ENCODE data around the gene GABRA5. TPM values are rescaled to one million over a fixed set of nuclear protein-coding genes. Genes with fewer than 3 reads are reported as not detected.
A peak's percentile ranks its signal among the peaks of the same experiment; 100 is the strongest.

GABRA5 gene
- total and polyA plus RNA-seq, 2 donors (not counting 1 experiment from before 2014, with no cell fraction given) = 0.23 TPM; not detected in 1

DNA sequence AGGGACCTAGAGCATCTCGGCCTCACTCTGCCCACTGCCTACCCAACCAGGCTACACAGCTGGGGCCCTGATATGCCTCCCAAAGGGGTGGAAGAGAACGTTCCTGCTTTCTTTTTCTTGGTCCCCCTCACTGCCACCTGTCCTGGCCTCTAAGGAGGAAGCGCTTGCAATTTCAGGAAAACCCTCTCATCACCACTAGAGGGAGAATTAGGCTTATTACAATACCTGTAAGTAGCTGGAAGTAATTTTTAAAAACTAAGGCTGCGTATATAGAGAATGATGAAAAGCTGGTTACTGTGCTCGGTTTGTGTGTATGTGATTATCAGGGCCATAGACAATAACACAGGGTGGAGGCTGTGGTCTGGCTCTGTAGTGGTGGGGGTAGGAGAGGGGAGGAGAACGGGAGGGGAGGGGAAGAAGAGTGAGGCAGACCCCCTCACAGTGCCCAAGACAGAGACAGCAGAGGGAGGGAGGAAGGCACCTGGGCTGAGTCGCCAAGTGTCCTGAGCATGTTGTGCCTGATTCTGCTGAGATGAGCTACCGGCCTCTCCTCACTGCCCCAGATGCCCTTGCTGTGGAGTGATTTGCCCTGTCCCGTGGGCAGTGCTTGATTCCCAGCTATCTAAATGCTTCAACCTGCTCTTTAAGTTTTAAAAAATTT, 107.4 kb downstream of the GABRA5 start:
- peak; percentile 28 to 48 for DNase-seq (ENCODE audit: low read depth in 2 of 2)
- no peaks in the 10 kb centered on the region for H4K20me1 ChIP-seq (ENCODE audit: control insufficient read depth, extremely low read depth, insufficient read depth, low read length)

DNA sequence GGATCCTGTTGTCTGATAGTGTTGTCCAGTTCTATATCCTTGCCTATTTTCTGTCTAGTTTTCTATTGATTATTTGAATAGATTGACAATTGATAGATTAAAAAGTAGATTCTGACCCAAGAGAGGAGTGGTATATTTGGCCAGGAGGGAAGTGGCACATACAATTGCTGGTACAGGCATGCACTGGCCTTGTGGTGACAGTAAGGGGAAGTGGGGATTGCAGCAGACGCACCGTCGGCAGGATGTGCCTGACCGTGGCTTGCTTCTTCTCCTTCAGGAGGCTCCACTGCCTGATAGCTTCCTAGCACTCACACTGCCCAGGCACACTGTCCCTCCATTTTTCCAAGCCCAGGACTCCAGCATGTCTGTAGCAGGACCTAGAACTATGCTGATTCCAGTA, 114.6 kb downstream of the GABRA5 start:
- no peaks in the 10 kb centered on the region for H3K36me3 ChIP-seq (ENCODE audit: control insufficient read depth, insufficient read depth, low read length)
- no peak overlapping the region for H3K27ac ChIP-seq (ENCODE audit: insufficient read depth, low read length)
- no peaks in the 10 kb centered on the region for H3K79me2 ChIP-seq (ENCODE audit: control insufficient read depth, insufficient read depth, low read length)
- no peak overlapping the region for H2AFZ ChIP-seq (ENCODE audit: low read length)
- H4K20me1 ChIP-seq (ENCODE audit: control insufficient read depth, extremely low read depth, insufficient read depth, low read length) = no peaks in the 10 kb centered on the region
- H3K4me1 ChIP-seq (ENCODE audit: control insufficient read depth, extremely low read depth, insufficient read depth, low read length) = no peaks in the 10 kb centered on the region
- no peak overlapping the region for H3K4me3 ChIP-seq (replicated peaks in 1 of 4; ENCODE audit: control extremely low read depth in 1 of 4, insufficient read depth in 1 of 4, low read depth in 3 of 4, low read length in 4 of 4)
- DNase-seq (ENCODE audit: low read depth in 2 of 2) = no peak
- no peaks in the 10 kb centered on the region for H3K9me3 ChIP-seq (ENCODE audit: control insufficient read depth, insufficient read depth, low read depth, low read length)
- no peaks in the 10 kb centered on the region for H3K27me3 ChIP-seq (ENCODE audit: control insufficient read depth, insufficient read depth, low read length)
- no peak overlapping the region for H3K9ac ChIP-seq (ENCODE audit: insufficient read depth, low read length)
- TF ChIP-seq EZH2 (IDR thresholded peaks at IDR 0.05; ENCODE audit: low read length, missing control alignments) = no peak
- TF ChIP-seq, protein P1, sequence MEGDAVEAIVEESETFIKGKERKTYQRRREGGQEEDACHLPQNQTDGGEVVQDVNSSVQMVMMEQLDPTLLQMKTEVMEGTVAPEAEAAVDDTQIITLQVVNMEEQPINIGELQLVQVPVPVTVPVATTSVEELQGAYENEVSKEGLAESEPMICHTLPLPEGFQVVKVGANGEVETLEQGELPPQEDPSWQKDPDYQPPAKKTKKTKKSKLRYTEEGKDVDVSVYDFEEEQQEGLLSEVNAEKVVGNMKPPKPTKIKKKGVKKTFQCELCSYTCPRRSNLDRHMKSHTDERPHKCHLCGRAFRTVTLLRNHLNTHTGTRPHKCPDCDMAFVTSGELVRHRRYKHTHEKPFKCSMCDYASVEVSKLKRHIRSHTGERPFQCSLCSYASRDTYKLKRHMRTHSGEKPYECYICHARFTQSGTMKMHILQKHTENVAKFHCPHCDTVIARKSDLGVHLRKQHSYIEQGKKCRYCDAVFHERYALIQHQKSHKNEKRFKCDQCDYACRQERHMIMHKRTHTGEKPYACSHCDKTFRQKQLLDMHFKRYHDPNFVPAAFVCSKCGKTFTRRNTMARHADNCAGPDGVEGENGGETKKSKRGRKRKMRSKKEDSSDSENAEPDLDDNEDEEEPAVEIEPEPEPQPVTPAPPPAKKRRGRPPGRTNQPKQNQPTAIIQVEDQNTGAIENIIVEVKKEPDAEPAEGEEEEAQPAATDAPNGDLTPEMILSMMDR (conservative IDR thresholded peaks at IDR 0.05 in 1 of 2, IDR thresholded peaks at IDR 0.05 in 1 of 2; ENCODE audit: low read depth in 1 of 2, low read length in 2 of 2) = no peak
- no peak overlapping the region for H3K4me2 ChIP-seq (ENCODE audit: extremely low read depth, insufficient read depth, low read length)

More for the DNA sequence above, 107.4 kb downstream of the GABRA5 start:
- Histone ChIP-seq H3K36me3 (ENCODE audit: control insufficient read depth, insufficient read depth, low read length) (no peaks in the 10 kb centered on the region), H3K9ac (ENCODE audit: insufficient read depth, low read length) (no peak overlapping the region), H3K79me2 (ENCODE audit: control insufficient read depth, insufficient read depth, low read length) (no peaks in the 10 kb centered on the region), H2AFZ (ENCODE audit: low read length) (no peak overlapping the region), H3K27me3 (ENCODE audit: control insufficient read depth, insufficient read depth, low read length) (no peaks in the 10 kb centered on the region), H3K4me2 (ENCODE audit: extremely low read depth, insufficient read depth, low read length) (no peak overlapping the region), H3K27ac (ENCODE audit: insufficient read depth, low read length) (no peak overlapping the region), H3K4me3 (replicated peaks in 1 of 4; ENCODE audit: control extremely low read depth in 1 of 4, insufficient read depth in 1 of 4, low read depth in 3 of 4, low read length in 4 of 4) (no peak overlapping the region), H3K4me1 (ENCODE audit: control insufficient read depth, extremely low read depth, insufficient read depth, low read length) (no peaks in the 10 kb centered on the region), H3K9me3 (ENCODE audit: control insufficient read depth, insufficient read depth, low read depth, low read length) (no peaks in the 10 kb centered on the region)
- TF ChIP-seq, protein P1 (conservative IDR thresholded peaks at IDR 0.05 in 1 of 2, IDR thresholded peaks at IDR 0.05 in 1 of 2; ENCODE audit: low read depth in 1 of 2, low read length in 2 of 2) = peak in 1 of 2 donors; percentile 48
- no peak for TF ChIP-seq EZH2 (IDR thresholded peaks at IDR 0.05; ENCODE audit: low read length, missing control alignments)

DNA sequence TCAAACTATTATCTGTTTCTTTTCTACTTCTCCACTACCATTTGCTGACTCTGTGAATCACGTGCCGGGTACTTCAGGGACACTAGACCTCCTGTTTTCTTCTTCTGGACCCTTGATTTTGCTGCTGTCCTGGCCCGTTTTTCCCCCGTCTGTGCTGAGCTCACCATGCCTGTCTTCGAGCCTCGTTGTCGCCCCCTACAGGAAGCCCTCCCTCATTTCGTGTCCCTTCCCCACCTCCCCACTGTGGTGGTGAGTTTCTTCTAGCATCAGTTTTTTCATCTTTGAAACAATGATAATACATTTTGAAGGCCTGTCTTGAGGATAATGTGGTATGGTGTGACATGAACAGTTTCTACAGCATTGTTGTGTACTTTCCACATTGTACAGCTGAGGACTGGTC, 117.0 kb downstream of the GABRA5 start:
- H3K9ac ChIP-seq (ENCODE audit: insufficient read depth, low read length) = no peak overlapping the region
- no peak for TF ChIP-seq EZH2 (IDR thresholded peaks at IDR 0.05; ENCODE audit: low read length, missing control alignments)
- H3K4me1 ChIP-seq (ENCODE audit: control insufficient read depth, extremely low read depth, insufficient read depth, low read length) = no peaks in the 10 kb centered on the region
- no peaks in the 10 kb centered on the region for H3K27me3 ChIP-seq (ENCODE audit: control insufficient read depth, insufficient read depth, low read length)
- no peak for DNase-seq (ENCODE audit: low read depth in 2 of 2)
- no peak overlapping the region for H3K4me3 ChIP-seq (replicated peaks in 1 of 4; ENCODE audit: control extremely low read depth in 1 of 4, insufficient read depth in 1 of 4, low read depth in 3 of 4, low read length in 4 of 4)
- H2AFZ ChIP-seq (ENCODE audit: low read length) = no peak overlapping the region
- H3K36me3 ChIP-seq (ENCODE audit: control insufficient read depth, insufficient read depth, low read length) = no peaks in the 10 kb centered on the region
- no peak overlapping the region for H3K4me2 ChIP-seq (ENCODE audit: extremely low read depth, insufficient read depth, low read length)
- no peaks in the 10 kb centered on the region for H3K9me3 ChIP-seq (ENCODE audit: control insufficient read depth, insufficient read depth, low read depth, low read length)
- H3K27ac ChIP-seq (ENCODE audit: insufficient read depth, low read length) = no peak overlapping the region
- H3K79me2 ChIP-seq (ENCODE audit: control insufficient read depth, insufficient read depth, low read length) = no peaks in the 10 kb centered on the region
- H4K20me1 ChIP-seq (ENCODE audit: control insufficient read depth, extremely low read depth, insufficient read depth, low read length) = no peaks in the 10 kb centered on the region
